SW480 (cell line): ENCODE data around the gene ELF1.
A peak's percentile ranks its signal among the peaks of the same experiment; 100 is the strongest.

ENCODE experiments used
- DNase-seq: peaks from one replicate; pipeline ENCODE4 v3.0.0-alpha.2; 2016; ENCODE audit warnings: low spot score

The ELF1 gene

GRCh38 chr13:41019011-41019487, at the start of gene ELF1:
Gene ELF1 (minus strand): TSS chr13:41019316. CDS start chr13:40982054, 37,262 bp downstream.
- peak; percentile 96 for DNase-seq

- peak; percentile 36 for DNase-seq
Observed at GRCh38 chr13:41065078-41065477, 46.0 kb upstream of the ELF1 start.

- peak; percentile 78 for DNase-seq
Observed at GRCh38 chr13:41064493-41064892, 45.4 kb upstream of the ELF1 start.

GRCh38 chr13:41061914-41062837, 43.1 kb upstream of the ELF1 start:
- peak; percentile 73 for DNase-seq

GRCh38 chr13:41061075-41061913, 42.2 kb upstream of the ELF1 start, which contains the start of gene WBP4:
Gene WBP4 (plus strand): TSS chr13:41061509. CDS start chr13:41061674, 165 bp downstream.
- peak; percentile 94 for DNase-seq

- DNase-seq = peak; percentile 89
Observed at GRCh38 chr13:41060724-41061074, 41.6 kb upstream of the ELF1 start.

- DNase-seq = peak; percentile 96
Observed at GRCh38 chr13:41060082-41060723, 41.1 kb upstream of the ELF1 start.

- DNase-seq = peak; percentile 35
Observed at GRCh38 chr13:41059456-41060081, 40.5 kb upstream of the ELF1 start.

GRCh38 chr13:41058295-41059070, 39.4 kb upstream of the ELF1 start:
- no peak for DNase-seq

- DNase-seq = no peak
Observed at GRCh38 chr13:41056826-41057711, 38.0 kb upstream of the ELF1 start.

GRCh38 chr13:41056194-41056593, 37.1 kb upstream of the ELF1 start:
- DNase-seq = no peak

GRCh38 chr13:41054919-41055619, 36.0 kb upstream of the ELF1 start:
- DNase-seq = no peak

- DNase-seq = peak; percentile 73
Observed at GRCh38 chr13:41054212-41054877, 35.2 kb upstream of the ELF1 start.

GRCh38 chr13:41053384-41053826, 34.3 kb upstream of the ELF1 start:
- no peak for DNase-seq

- no peak for DNase-seq
Observed at GRCh38 chr13:41052441-41052840, 33.3 kb upstream of the ELF1 start.

- DNase-seq = no peak
Observed at GRCh38 chr13:41049480-41050440, 30.6 kb upstream of the ELF1 start.

- DNase-seq = no peak
Observed at GRCh38 chr13:41048640-41049039, 29.5 kb upstream of the ELF1 start.
